K562 (cell line): ENCODE data around the gene TOR1AIP1. TPM values are rescaled to one million over a fixed set of nuclear protein-coding genes. Genes with fewer than 3 reads are reported as not detected.
A peak's percentile ranks its signal among the peaks of the same experiment; 100 is the strongest.

Experiments
- HIVEP1 ChIP-seq: fragments of 250-450 bp; sonication (Bioruptor Pico); IDR thresholded peaks from 2 replicates; pipeline ENCODE4 v1.4.0; 2020; ENCODE audit warnings: mild to moderate bottlenecking
- HMGN3 ChIP-seq: IDR thresholded peaks from 2 replicates; pipeline ENCODE4 v1.6.1; 2011; ENCODE audit warnings: borderline replicate concordance, low read depth, mild to moderate bottlenecking, mixed read lengths, low read length; ENCODE audit not compliant: insufficient read length; ENCODE audit errors: extremely low read depth
- MIER1 ChIP-seq: fragments of 450-650 bp; IDR thresholded peaks from 2 replicates; pipeline ENCODE4 v1.6.1; 2016; ENCODE audit warnings: antibody characterized with exemption, mild to moderate bottlenecking, low read depth
- MLLT1 ChIP-seq, 2 experiments: fragments of 450-650 bp; IDR thresholded peaks; 2 replicates each; pipeline ENCODE4 v1.6.1; 2016
- NEUROD1 ChIP-seq: fragments of 150-350 bp; IDR thresholded peaks from 2 replicates; pipeline ENCODE4 v1.6.1; 2014; ENCODE audit warnings: borderline replicate concordance, low read length, low read depth; ENCODE audit not compliant: partially characterized antibody
- PATZ1 ChIP-seq: fragments of 250-450 bp; sonication (Bioruptor Pico); IDR thresholded peaks from 2 replicates; pipeline ENCODE4 v1.5.0; 2020; ENCODE audit warnings: mild to moderate bottlenecking, borderline replicate concordance
- PCBP2 ChIP-seq: fragments of 200-400 bp; formaldehyde crosslinking; IDR thresholded peaks from 2 replicates; pipeline ENCODE4 v1.6.1; 2018; ENCODE audit warnings: low read length, low read depth, mild to moderate bottlenecking, moderate library complexity; ENCODE audit not compliant: poor library complexity, severe bottlenecking
- TFAM ChIP-seq: fragments of 250-450 bp; sonication (Bioruptor Pico); conservative IDR thresholded peaks from 2 replicates; pipeline ENCODE4 v1.5.0; 2021; ENCODE audit warnings: mild to moderate bottlenecking, moderate library complexity
- ZBTB40 ChIP-seq, 2 experiments: fragments of 450-650 bp in 1 of 2; sonication (generic) in 1 of 2; formaldehyde crosslinking in 1 of 2; IDR thresholded peaks; 2 replicates each; pipeline versions ENCODE4 v1.7.1 to v1.9.0; 2016 to 2022; ENCODE audit warnings: inconsistent platforms in 1 of 2, mild to moderate bottlenecking in 1 of 2, missing genetic modification reagents in 1 of 2
- polyA plus RNA-seq, 8 experiments: library from polyadenylated mRNA; depleted of rRNA in 4 of 8; stranded (reverse) in 5 of 8; unstranded in 3 of 8; fragments of >200 nt; fragmentation: Nextera tagmentation in 2 of 8; fragmentation: Illumina TruSeq in 1 of 8; extraction: Ambion mirVana in 2 of 8; extraction: Trizol in 1 of 8; gene quantifications; 2 replicates each; pipeline versions ENCODE4 v1.2.1 to v1.2.3, GENCODE V29; 2011 to 2014; ENCODE audit warnings: inconsistent platforms in 1 of 8, missing spikeins in 1 of 8
- total RNA-seq, 7 experiments: library from RNA; depleted of rRNA in 6 of 7; stranded (reverse); fragments of >200 nt in 6 of 7; fragmentation: Illumina TruSeq in 2 of 7; extraction: Trizol in 2 of 7; gene quantifications; 2 replicates each; pipeline versions ENCODE4 v1.2.1 to v1.2.3, GENCODE V29; 2011 to 2021; ENCODE audit warnings: low replicate concordance in 1 of 7
- TF ChIP-seq, protein P1 (sequence below): IDR thresholded peaks from 2 replicates; pipeline ENCODE4 v1.6.1; 2012; ENCODE audit warnings: low read depth, low read length, improper control_type of control experiment, borderline replicate concordance

The TOR1AIP1 gene
- total and polyA plus RNA-seq, 9 of the 15 experiments (the other 6 are each of a cell fraction or from before 2014, with no cell fraction given): 18.1 to 46.9 (median 35.5) TPM

- TF ChIP-seq ZBTB40 (IDR thresholded peaks at IDR 0.05): peak; percentile 99
- TF ChIP-seq ZBTB40 (CRISPR knock-in tag; IDR thresholded peaks at IDR 0.05): no peak
- TF ChIP-seq PCBP2: no peak
- TF ChIP-seq MLLT1 (IDR thresholded peaks at IDR 0.05): peak; percentile 40 to 57; a peak in 1 of 4 replicates
- TF ChIP-seq HMGN3: peak; percentile 88
- TF ChIP-seq TFAM (CRISPR knock-in tag): no peak
- TF ChIP-seq, protein P1, sequence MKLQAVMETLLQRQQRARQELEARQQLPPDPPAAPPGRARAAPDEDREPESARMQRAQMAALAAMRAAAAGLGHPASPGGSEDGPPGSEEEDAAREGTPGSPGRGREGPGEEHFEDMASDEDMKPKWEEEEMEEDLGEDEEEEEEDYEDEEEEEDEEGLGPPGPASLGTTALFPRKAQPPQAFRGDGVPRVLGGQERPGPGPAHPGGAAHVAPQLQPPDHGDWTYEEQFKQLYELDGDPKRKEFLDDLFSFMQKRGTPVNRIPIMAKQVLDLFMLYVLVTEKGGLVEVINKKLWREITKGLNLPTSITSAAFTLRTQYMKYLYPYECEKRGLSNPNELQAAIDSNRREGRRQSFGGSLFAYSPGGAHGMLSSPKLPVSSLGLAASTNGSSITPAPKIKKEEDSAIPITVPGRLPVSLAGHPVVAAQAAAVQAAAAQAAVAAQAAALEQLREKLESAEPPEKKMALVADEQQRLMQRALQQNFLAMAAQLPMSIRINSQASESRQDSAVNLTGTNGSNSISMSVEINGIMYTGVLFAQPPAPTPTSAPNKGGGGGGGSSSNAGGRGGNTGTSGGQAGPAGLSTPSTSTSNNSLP: peak; percentile 79; the same call in 1 of the 2 replicates
- TF ChIP-seq NEUROD1: peak; percentile 95
- 0 out of 2 replicates have a peak, but pooled peaks have one; percentile 64 for TF ChIP-seq PATZ1 (CRISPR knock-in tag)
- peak; percentile 62 for TF ChIP-seq MIER1
- peak; percentile 89 for TF ChIP-seq HIVEP1 (CRISPR knock-in tag)
These were observed at the start of gene TOR1AIP1 (continued) for GRCh38 chr1:179882253-179883039.
